MM.1S (cell line): ENCODE measurements around the gene CES4A.

Source experiments
- EZH2 ChIP-seq: fragments of 300-600 bp; sonication (generic); optimal IDR thresholded peaks from 2 replicates; pipeline ENCODE3; 2017; ENCODE audit warnings: low read depth, mild to moderate bottlenecking, antibody characterized with exemption, low read length, mixed read lengths
- EZH2phosphoT487 ChIP-seq: fragments of 300-600 bp; sonication (generic); IDR thresholded peaks from 2 replicates; pipeline ENCODE4 v1.6.1; 2018; ENCODE audit warnings: antibody characterized with exemption, low read length
- TF ChIP-seq, protein P1 (sequence below): fragments of 300-600 bp; sonication (generic); IDR thresholded peaks from 2 replicates; pipeline ENCODE4 v1.5.1; 2016; ENCODE audit warnings: antibody characterized with exemption, low read length, mixed read lengths

GRCh38 chr16:67055712-67056487 is 67.5 kb downstream of the CES4A start:
- TF ChIP-seq, protein P1, sequence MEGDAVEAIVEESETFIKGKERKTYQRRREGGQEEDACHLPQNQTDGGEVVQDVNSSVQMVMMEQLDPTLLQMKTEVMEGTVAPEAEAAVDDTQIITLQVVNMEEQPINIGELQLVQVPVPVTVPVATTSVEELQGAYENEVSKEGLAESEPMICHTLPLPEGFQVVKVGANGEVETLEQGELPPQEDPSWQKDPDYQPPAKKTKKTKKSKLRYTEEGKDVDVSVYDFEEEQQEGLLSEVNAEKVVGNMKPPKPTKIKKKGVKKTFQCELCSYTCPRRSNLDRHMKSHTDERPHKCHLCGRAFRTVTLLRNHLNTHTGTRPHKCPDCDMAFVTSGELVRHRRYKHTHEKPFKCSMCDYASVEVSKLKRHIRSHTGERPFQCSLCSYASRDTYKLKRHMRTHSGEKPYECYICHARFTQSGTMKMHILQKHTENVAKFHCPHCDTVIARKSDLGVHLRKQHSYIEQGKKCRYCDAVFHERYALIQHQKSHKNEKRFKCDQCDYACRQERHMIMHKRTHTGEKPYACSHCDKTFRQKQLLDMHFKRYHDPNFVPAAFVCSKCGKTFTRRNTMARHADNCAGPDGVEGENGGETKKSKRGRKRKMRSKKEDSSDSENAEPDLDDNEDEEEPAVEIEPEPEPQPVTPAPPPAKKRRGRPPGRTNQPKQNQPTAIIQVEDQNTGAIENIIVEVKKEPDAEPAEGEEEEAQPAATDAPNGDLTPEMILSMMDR = no peak
- TF ChIP-seq EZH2phosphoT487 (no peak), EZH2 (no peak)
